H1 (cell line): ENCODE measurements around the gene INPP5B. TPM values are rescaled to one million over a fixed set of nuclear protein-coding genes. Genes with fewer than 3 reads are reported as not detected.

Source experiments
- CTCF ChIA-PET: fragments of 300-600 bp; sonication (Branson Sonifier 250); formaldehyde crosslinking; loops from one replicate; lab custom pipeline; 2021; ENCODE audit not compliant: partially characterized antibody; lab: Charles Lee
- POLR2A ChIA-PET: fragments of 300-600 bp; sonication (Branson Sonifier 250); formaldehyde crosslinking; loops from one replicate; lab custom pipeline; 2021; ENCODE audit warnings: inconsistent platforms; ENCODE audit not compliant: partially characterized antibody; lab: Charles Lee
- DNase-seq, 2 experiments: peaks; one replicate each; pipeline versions ENCODE4 v3.0.0 to v3.0.0-alpha.2; 2010 to 2022; ENCODE audit warnings: low spot score in 2 of 2, low read depth in 1 of 2, mixed read lengths in 1 of 2
- FAIRE-seq: peaks from 2 replicates; lab custom pipeline; 2011; peaks lifted over from hg19 to GRCh38; lab: Jason Lieb, UNC
- H2AFZ ChIP-seq: 2 replicates; pipeline ENCODE4 v1.8.1; 2012; ENCODE audit warnings: low read length, inconsistent platforms
- H2AK5ac ChIP-seq: 2 replicates; pipeline ENCODE4 v1.6.1; 2013; ENCODE audit warnings: low read depth, low read length
- H2BK120ac ChIP-seq: replicated peaks from 2 replicates; pipeline ENCODE3; 2013; ENCODE audit warnings: low read depth, low read length, inconsistent platforms
- H2BK12ac ChIP-seq: 2 replicates; pipeline ENCODE4 v1.6.1; 2013; ENCODE audit warnings: low read depth, low read length
- H2BK15ac ChIP-seq: 2 replicates; pipeline ENCODE4 v1.6.1; 2013; ENCODE audit warnings: low read length
- H2BK20ac ChIP-seq: 2 replicates; pipeline ENCODE4 v1.6.1; 2013; ENCODE audit warnings: low read length
- H2BK5ac ChIP-seq: 2 replicates; pipeline ENCODE4 v1.6.1; 2013; ENCODE audit warnings: low read depth, low read length
- H3K14ac ChIP-seq: 2 replicates; pipeline ENCODE4 v1.6.1; 2013; ENCODE audit warnings: inconsistent platforms; ENCODE audit not compliant: insufficient read length
- H3K18ac ChIP-seq: 2 replicates; pipeline ENCODE4 v1.6.1; 2013; ENCODE audit warnings: low read length; ENCODE audit errors: extremely low read depth
- H3K23ac ChIP-seq: 2 replicates; pipeline ENCODE4 v1.6.1; 2013; ENCODE audit warnings: inconsistent platforms; ENCODE audit not compliant: insufficient read length
- H3K23me2 ChIP-seq: 2 replicates; pipeline ENCODE4 v1.6.1; 2013; ENCODE audit warnings: low read depth, low read length
- H3K27ac ChIP-seq: 2 replicates; pipeline ENCODE4 v1.6.1; 2011; ENCODE audit warnings: low read depth, low read length, inconsistent platforms
- H3K27me3 ChIP-seq, 4 experiments: replicated peaks in 1 of 4; 1 replicate in 1 of 4; 2 replicates in 3 of 4; pipeline versions ENCODE4 v1.6.1 to v1.8.1; 2011 to 2013; ENCODE audit warnings: low read length in 3 of 4, mild to moderate bottlenecking in 3 of 4, inconsistent platforms in 2 of 4, mixed read lengths in 2 of 4, moderate library complexity in 1 of 4; ENCODE audit not compliant: control insufficient read depth in 3 of 4, insufficient read depth in 3 of 4; ENCODE audit errors: extremely low read depth in 1 of 4
- H3K36me3 ChIP-seq, 4 experiments: 2 replicates each; pipeline versions ENCODE4 v1.6.1 to v1.8.1; 2011 to 2013; ENCODE audit warnings: mild to moderate bottlenecking in 4 of 4, low read length in 3 of 4, moderate library complexity in 2 of 4, control low read depth in 1 of 4, inconsistent platforms in 1 of 4; ENCODE audit not compliant: insufficient read depth in 4 of 4, control insufficient read depth in 2 of 4
- H3K4ac ChIP-seq: replicated peaks from 2 replicates; pipeline ENCODE3; 2013; ENCODE audit warnings: low read length, low read depth, mixed read lengths, inconsistent platforms; ENCODE audit not compliant: insufficient read length
- H3K4me1 ChIP-seq, 4 experiments: replicated peaks in 1 of 4; 1 replicate in 1 of 4; 2 replicates in 3 of 4; pipeline versions ENCODE4 v1.6.1 to v1.8.1; 2011 to 2013; ENCODE audit warnings: low read length in 3 of 4, inconsistent platforms in 2 of 4, mixed read lengths in 1 of 4; ENCODE audit not compliant: insufficient read depth in 4 of 4, control insufficient read depth in 3 of 4
- H3K4me2 ChIP-seq, 2 experiments: 2 replicates each; pipeline versions ENCODE4 v1.6.1 to v1.8.1; 2011 to 2013; ENCODE audit warnings: low read depth in 2 of 2, low read length in 2 of 2, control low read depth in 1 of 2, inconsistent platforms in 1 of 2, mild to moderate bottlenecking in 1 of 2; ENCODE audit not compliant: insufficient read depth in 1 of 2
- H3K4me3 ChIP-seq, 4 experiments: fragments of 200-600, 300-600 bp in 1 of 4; sonication (generic), shearing (Covaris generic), sonication (Bioruptor Twin) in 1 of 4; 2 replicates each; pipeline versions ENCODE4 v1.5.1 to v1.8.1; 2011 to 2016; ENCODE audit warnings: low read length in 4 of 4, low read depth in 3 of 4, control low read depth in 2 of 4, inconsistent platforms in 2 of 4, mild to moderate bottlenecking in 2 of 4, mixed read lengths in 1 of 4, moderate library complexity in 1 of 4; ENCODE audit not compliant: insufficient read depth in 2 of 4; ENCODE audit errors: extremely low read depth in 1 of 4
- H3K56ac ChIP-seq: replicated peaks from 2 replicates; pipeline ENCODE3; 2013; ENCODE audit warnings: low read depth, mild to moderate bottlenecking, mixed read lengths, low read length, inconsistent platforms; ENCODE audit not compliant: insufficient read length
- H3K79me1 ChIP-seq: 2 replicates; pipeline ENCODE4 v1.6.1; 2013; ENCODE audit warnings: low read depth, low read length, control low read depth
- H3K79me2 ChIP-seq, 2 experiments: 2 replicates each; pipeline versions ENCODE4 v1.6.1 to v1.8.1; 2012 to 2013; ENCODE audit warnings: low read length in 2 of 2, mild to moderate bottlenecking in 2 of 2, inconsistent platforms in 1 of 2; ENCODE audit not compliant: insufficient read depth in 2 of 2, control insufficient read depth in 1 of 2
- H3K9ac ChIP-seq, 4 experiments: replicated peaks in 1 of 4; 1 replicate in 1 of 4; 2 replicates in 3 of 4; pipeline versions ENCODE4 v1.6.1 to v1.8.1; 2011 to 2013; ENCODE audit warnings: low read depth in 3 of 4, low read length in 3 of 4, control low read depth in 2 of 4, mild to moderate bottlenecking in 2 of 4, moderate library complexity in 2 of 4, inconsistent platforms in 1 of 4; ENCODE audit errors: extremely low read depth in 1 of 4
- H3K9me3 ChIP-seq, 2 experiments: 2 replicates each; pipeline versions ENCODE4 v1.6.1 to v1.8.1; 2012 to 2013; ENCODE audit warnings: mild to moderate bottlenecking in 2 of 2, moderate library complexity in 2 of 2, control low read depth in 1 of 2, inconsistent platforms in 1 of 2, low read depth in 1 of 2, low read length in 1 of 2, mixed read lengths in 1 of 2; ENCODE audit not compliant: insufficient read depth in 2 of 2
- H4K20me1 ChIP-seq, 2 experiments: replicated peaks in 1 of 2; 2 replicates each; pipeline versions ENCODE3 to v1.8.1; 2011 to 2013; ENCODE audit warnings: inconsistent platforms in 2 of 2, low read length in 2 of 2, mild to moderate bottlenecking in 1 of 2; ENCODE audit not compliant: insufficient read depth in 2 of 2, control insufficient read depth in 1 of 2
- H4K5ac ChIP-seq: 2 replicates; pipeline ENCODE4 v1.6.1; 2013; ENCODE audit warnings: low read length, low read depth, mixed read lengths, inconsistent platforms; ENCODE audit not compliant: insufficient read length
- H4K8ac ChIP-seq: 2 replicates; pipeline ENCODE4 v1.8.0; 2013; ENCODE audit warnings: mild to moderate bottlenecking, moderate library complexity, low read length, inconsistent platforms; ENCODE audit not compliant: insufficient read depth; ENCODE audit errors: extremely low read depth
- H4K91ac ChIP-seq: replicated peaks from 2 replicates; pipeline ENCODE3; 2013; ENCODE audit warnings: low read length, mixed read lengths, inconsistent platforms; ENCODE audit not compliant: insufficient read length
- polyA plus RNA-seq, 7 experiments: library from polyadenylated mRNA; depleted of rRNA in 3 of 7; stranded (reverse) in 5 of 7; unstranded in 2 of 7; fragments of >200 nt in 5 of 7; fragments of 200-250 nt in 2 of 7; gene quantifications; 1 replicate in 5 of 7; 2 replicates in 1 of 7; 4 replicates in 1 of 7; pipeline versions ENCODE4 v1.2.1 to v1.2.3, GENCODE V29; 2011 to 2013; ENCODE audit warnings: missing spikeins in 2 of 7, mixed read lengths in 2 of 7
- total RNA-seq: library from RNA; stranded (reverse); fragmentation: NEBNext Ultra II Directional; extraction: Animal tissue kit (Norgen Biotek cat#: 25700); gene quantifications from 2 replicates; pipeline ENCODE4 v1.2.1, GENCODE V29; 2021
- TF ChIP-seq, protein P1 (sequence below): fragments of 300-600 bp; sonication (generic); IDR thresholded peaks from 2 replicates; pipeline ENCODE4 v1.7.1; 2012; ENCODE audit warnings: low read length, moderate library complexity, mild to moderate bottlenecking, inconsistent platforms; ENCODE audit not compliant: insufficient replicate concordance

INPP5B gene
- total and polyA plus RNA-seq, 2 of the 8 experiments (the other 6 are each of a cell fraction or from before 2014, with no cell fraction given) = 14.0 to 23.7 TPM

- H3K79me2 ChIP-seq = peaks cover 0 to 46% of the 10 kb centered on the region in 2 experiments; a peak in 2 of 4 replicates
- H4K8ac ChIP-seq = no peak overlapping the region
- no peaks in the 10 kb centered on the region for H3K4me1 ChIP-seq
- H3K18ac ChIP-seq = no peak overlapping the region
- H3K9me3 ChIP-seq = no peaks in the 10 kb centered on the region
- no peak overlapping the region for H3K4ac ChIP-seq
- H3K4me2 ChIP-seq = no peak overlapping the region
- no peaks in the 10 kb centered on the region for H3K23me2 ChIP-seq
- no peak overlapping the region for H2BK15ac ChIP-seq
- no peak overlapping the region for H3K14ac ChIP-seq
- H2BK12ac ChIP-seq = no peak overlapping the region
- peaks cover 0 to 7% (median 2%) of the 10 kb centered on the region in 4 experiments; a peak in 3 of 8 replicates for H3K36me3 ChIP-seq
- H2BK120ac ChIP-seq = no peak overlapping the region
- CTCF ChIA-PET = interaction anchor here (0.8 to 2.4 kb wide), 6 partner anchors 10 to 175 kb away, joined by 3 to 22 read pairs (median 4); partner anchors contain the start of gene MTF1
- FAIRE-seq = no peak
- no peak overlapping the region for H2AK5ac ChIP-seq
- H4K91ac ChIP-seq = no peak overlapping the region
- no peak for DNase-seq
- H3K23ac ChIP-seq = no peak overlapping the region
- no peak overlapping the region for H2BK20ac ChIP-seq
- no peak overlapping the region for H2BK5ac ChIP-seq
- H3K56ac ChIP-seq = no peak overlapping the region
- H4K5ac ChIP-seq = no peak overlapping the region
- H4K20me1 ChIP-seq = peaks cover 0 to 6% of the 10 kb centered on the region in 2 experiments
- no peak overlapping the region for H3K4me3 ChIP-seq
- H3K9ac ChIP-seq = no peak overlapping the region
- no peaks in the 10 kb centered on the region for H3K27me3 ChIP-seq
- no peak overlapping the region for H2AFZ ChIP-seq
- no peak overlapping the region for H3K27ac ChIP-seq
- peaks cover 12% of the 10 kb centered on the region for H3K79me1 ChIP-seq
- POLR2A ChIA-PET = interaction anchor here (0.9 kb wide), 1 partner anchor 44 kb away, joined by 3 read pairs; no protein-coding TSS in a partner anchor
- TF ChIP-seq, protein P1, sequence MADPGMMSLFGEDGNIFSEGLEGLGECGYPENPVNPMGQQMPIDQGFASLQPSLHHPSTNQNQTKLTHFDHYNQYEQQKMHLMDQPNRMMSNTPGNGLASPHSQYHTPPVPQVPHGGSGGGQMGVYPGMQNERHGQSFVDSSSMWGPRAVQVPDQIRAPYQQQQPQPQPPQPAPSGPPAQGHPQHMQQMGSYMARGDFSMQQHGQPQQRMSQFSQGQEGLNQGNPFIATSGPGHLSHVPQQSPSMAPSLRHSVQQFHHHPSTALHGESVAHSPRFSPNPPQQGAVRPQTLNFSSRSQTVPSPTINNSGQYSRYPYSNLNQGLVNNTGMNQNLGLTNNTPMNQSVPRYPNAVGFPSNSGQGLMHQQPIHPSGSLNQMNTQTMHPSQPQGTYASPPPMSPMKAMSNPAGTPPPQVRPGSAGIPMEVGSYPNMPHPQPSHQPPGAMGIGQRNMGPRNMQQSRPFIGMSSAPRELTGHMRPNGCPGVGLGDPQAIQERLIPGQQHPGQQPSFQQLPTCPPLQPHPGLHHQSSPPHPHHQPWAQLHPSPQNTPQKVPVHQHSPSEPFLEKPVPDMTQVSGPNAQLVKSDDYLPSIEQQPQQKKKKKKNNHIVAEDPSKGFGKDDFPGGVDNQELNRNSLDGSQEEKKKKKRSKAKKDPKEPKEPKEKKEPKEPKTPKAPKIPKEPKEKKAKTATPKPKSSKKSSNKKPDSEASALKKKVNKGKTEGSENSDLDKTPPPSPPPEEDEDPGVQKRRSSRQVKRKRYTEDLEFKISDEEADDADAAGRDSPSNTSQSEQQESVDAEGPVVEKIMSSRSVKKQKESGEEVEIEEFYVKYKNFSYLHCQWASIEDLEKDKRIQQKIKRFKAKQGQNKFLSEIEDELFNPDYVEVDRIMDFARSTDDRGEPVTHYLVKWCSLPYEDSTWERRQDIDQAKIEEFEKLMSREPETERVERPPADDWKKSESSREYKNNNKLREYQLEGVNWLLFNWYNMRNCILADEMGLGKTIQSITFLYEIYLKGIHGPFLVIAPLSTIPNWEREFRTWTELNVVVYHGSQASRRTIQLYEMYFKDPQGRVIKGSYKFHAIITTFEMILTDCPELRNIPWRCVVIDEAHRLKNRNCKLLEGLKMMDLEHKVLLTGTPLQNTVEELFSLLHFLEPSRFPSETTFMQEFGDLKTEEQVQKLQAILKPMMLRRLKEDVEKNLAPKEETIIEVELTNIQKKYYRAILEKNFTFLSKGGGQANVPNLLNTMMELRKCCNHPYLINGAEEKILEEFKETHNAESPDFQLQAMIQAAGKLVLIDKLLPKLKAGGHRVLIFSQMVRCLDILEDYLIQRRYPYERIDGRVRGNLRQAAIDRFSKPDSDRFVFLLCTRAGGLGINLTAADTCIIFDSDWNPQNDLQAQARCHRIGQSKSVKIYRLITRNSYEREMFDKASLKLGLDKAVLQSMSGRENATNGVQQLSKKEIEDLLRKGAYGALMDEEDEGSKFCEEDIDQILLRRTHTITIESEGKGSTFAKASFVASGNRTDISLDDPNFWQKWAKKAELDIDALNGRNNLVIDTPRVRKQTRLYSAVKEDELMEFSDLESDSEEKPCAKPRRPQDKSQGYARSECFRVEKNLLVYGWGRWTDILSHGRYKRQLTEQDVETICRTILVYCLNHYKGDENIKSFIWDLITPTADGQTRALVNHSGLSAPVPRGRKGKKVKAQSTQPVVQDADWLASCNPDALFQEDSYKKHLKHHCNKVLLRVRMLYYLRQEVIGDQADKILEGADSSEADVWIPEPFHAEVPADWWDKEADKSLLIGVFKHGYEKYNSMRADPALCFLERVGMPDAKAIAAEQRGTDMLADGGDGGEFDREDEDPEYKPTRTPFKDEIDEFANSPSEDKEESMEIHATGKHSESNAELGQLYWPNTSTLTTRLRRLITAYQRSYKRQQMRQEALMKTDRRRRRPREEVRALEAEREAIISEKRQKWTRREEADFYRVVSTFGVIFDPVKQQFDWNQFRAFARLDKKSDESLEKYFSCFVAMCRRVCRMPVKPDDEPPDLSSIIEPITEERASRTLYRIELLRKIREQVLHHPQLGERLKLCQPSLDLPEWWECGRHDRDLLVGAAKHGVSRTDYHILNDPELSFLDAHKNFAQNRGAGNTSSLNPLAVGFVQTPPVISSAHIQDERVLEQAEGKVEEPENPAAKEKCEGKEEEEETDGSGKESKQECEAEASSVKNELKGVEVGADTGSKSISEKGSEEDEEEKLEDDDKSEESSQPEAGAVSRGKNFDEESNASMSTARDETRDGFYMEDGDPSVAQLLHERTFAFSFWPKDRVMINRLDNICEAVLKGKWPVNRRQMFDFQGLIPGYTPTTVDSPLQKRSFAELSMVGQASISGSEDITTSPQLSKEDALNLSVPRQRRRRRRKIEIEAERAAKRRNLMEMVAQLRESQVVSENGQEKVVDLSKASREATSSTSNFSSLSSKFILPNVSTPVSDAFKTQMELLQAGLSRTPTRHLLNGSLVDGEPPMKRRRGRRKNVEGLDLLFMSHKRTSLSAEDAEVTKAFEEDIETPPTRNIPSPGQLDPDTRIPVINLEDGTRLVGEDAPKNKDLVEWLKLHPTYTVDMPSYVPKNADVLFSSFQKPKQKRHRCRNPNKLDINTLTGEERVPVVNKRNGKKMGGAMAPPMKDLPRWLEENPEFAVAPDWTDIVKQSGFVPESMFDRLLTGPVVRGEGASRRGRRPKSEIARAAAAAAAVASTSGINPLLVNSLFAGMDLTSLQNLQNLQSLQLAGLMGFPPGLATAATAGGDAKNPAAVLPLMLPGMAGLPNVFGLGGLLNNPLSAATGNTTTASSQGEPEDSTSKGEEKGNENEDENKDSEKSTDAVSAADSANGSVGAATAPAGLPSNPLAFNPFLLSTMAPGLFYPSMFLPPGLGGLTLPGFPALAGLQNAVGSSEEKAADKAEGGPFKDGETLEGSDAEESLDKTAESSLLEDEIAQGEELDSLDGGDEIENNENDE = no peak
These were observed 95.6 kb downstream of the INPP5B start for GRCh38 chr1:37851262-37851661.
